ENCODE data around the gene SPEG. TPM values are rescaled to one million over a fixed set of nuclear protein-coding genes. Genes with fewer than 3 reads are reported as not detected.

Gene SPEG
- polyA plus RNA-seq, 1 donor (not counting 4 experiments of a cell fraction or from before 2014, with no cell fraction given): 18.8 TPM

DNA sequence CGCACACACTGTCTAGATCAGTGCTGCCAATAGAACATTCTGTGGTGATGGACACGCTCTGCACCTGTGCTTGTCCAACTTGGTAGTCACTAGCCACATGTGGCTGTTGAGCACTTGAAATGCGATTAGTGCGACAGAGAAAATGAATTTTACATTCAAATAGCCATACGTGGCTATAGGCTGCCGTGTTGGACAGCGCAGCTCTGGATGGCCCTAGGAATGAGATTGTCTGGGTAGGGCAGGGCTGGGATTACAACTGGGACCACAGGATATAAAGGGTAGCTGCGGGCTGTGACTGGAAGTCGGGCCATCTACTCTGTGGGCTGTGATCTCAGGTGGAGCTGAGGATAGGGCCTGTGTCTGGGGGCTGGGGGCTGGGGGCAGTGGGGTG, 84.9 kb downstream of the SPEG start:
- DNase-seq (ENCODE audit: low read depth, low spot score): no peak
- Histone ChIP-seq H3K27ac (ENCODE audit: control insufficient read depth, insufficient read depth, low read length) (no peak overlapping the region), H3K36me3 (ENCODE audit: control insufficient read depth in 2 of 2, extremely low read depth in 1 of 2, insufficient read depth in 2 of 2, low read length in 2 of 2) (no peaks in the 10 kb centered on the region), H3K4me1 (ENCODE audit: control insufficient read depth, extremely low read depth, insufficient read depth, low read length) (peaks cover 8% of the 10 kb centered on the region), H3K9me1 (ENCODE audit: control insufficient read depth, extremely low read depth, insufficient read depth, low read length) (no peaks in the 10 kb centered on the region), H3K79me2 (ENCODE audit: control insufficient read depth, insufficient read depth, low read length) (no peaks in the 10 kb centered on the region), H3K27me3 (ENCODE audit: control insufficient read depth, extremely low read depth, insufficient read depth, low read length) (peaks cover 43% of the 10 kb centered on the region), H3K9me3 (ENCODE audit: control insufficient read depth, low read depth, low read length) (no peaks in the 10 kb centered on the region), H3K9ac (ENCODE audit: control insufficient read depth, extremely low read depth, insufficient read depth, low read length) (no peak overlapping the region), H4K20me1 (ENCODE audit: control insufficient read depth, extremely low read depth, insufficient read depth, low read length) (no peaks in the 10 kb centered on the region), H3K4me2 (ENCODE audit: control insufficient read depth, extremely low read depth, insufficient read depth, low read depth, low read length) (no peak overlapping the region), H3K4me3 (ENCODE audit: control insufficient read depth in 2 of 3, extremely low read depth in 1 of 3, insufficient read depth in 2 of 3, low read depth in 1 of 3, low read length in 3 of 3) (no peak overlapping the region), H2AFZ (ENCODE audit: control insufficient read depth, low read length) (no peak overlapping the region)
- dilution Hi-C loops (cut with MboI; ENCODE audit: extremely low pct_ligation_motif_present, low sequenced_read_pairs): no loop called here
- no peak for FAIRE-seq
- TF ChIP-seq EZH2 (IDR thresholded peaks at IDR 0.05; ENCODE audit: low read length): no peak
- TF ChIP-seq, protein P1, sequence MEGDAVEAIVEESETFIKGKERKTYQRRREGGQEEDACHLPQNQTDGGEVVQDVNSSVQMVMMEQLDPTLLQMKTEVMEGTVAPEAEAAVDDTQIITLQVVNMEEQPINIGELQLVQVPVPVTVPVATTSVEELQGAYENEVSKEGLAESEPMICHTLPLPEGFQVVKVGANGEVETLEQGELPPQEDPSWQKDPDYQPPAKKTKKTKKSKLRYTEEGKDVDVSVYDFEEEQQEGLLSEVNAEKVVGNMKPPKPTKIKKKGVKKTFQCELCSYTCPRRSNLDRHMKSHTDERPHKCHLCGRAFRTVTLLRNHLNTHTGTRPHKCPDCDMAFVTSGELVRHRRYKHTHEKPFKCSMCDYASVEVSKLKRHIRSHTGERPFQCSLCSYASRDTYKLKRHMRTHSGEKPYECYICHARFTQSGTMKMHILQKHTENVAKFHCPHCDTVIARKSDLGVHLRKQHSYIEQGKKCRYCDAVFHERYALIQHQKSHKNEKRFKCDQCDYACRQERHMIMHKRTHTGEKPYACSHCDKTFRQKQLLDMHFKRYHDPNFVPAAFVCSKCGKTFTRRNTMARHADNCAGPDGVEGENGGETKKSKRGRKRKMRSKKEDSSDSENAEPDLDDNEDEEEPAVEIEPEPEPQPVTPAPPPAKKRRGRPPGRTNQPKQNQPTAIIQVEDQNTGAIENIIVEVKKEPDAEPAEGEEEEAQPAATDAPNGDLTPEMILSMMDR (optimal IDR thresholded peaks at IDR 0.05 in 1 of 3, IDR thresholded peaks at IDR 0.05 in 1 of 3, conservative IDR thresholded peaks at IDR 0.05 in 1 of 3; ENCODE audit: extremely low read depth in 1 of 3, insufficient read depth in 2 of 3, low read length in 3 of 3): no peak

DNA sequence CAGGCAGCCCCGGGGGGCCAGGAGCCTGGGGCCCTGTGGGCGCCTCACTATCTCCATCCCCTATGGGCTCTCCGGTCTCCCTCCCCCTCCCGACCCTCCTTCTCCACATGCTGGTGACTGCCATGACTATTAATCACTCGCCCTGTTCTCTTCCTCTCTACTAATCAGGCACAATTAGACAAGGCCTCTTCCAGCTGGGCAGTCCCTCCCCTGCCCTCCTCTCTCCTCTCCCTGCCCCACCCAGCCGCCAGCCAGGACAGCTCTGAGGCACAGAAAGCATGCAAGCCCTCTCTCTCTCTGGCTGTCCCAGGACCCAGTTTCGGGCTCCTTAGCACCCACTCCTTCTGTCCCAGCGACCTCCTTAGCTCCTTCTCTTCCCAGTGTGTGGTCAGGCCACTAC, 85.4 kb downstream of the SPEG start:
- H3K9ac ChIP-seq (ENCODE audit: control insufficient read depth, extremely low read depth, insufficient read depth, low read length): no peak overlapping the region

More for the DNA sequence above, 85.4 kb downstream of the SPEG start:
- H3K27ac ChIP-seq (ENCODE audit: control insufficient read depth, insufficient read depth, low read length): no peak overlapping the region
- no peak overlapping the region for H2AFZ ChIP-seq (ENCODE audit: control insufficient read depth, low read length)
- no peak overlapping the region for H3K4me3 ChIP-seq (ENCODE audit: control insufficient read depth in 2 of 3, extremely low read depth in 1 of 3, insufficient read depth in 2 of 3, low read depth in 1 of 3, low read length in 3 of 3)
- H3K36me3 ChIP-seq (ENCODE audit: control insufficient read depth in 2 of 2, extremely low read depth in 1 of 2, insufficient read depth in 2 of 2, low read length in 2 of 2): no peaks in the 10 kb centered on the region
- peaks cover 8% of the 10 kb centered on the region for H3K4me1 ChIP-seq (ENCODE audit: control insufficient read depth, extremely low read depth, insufficient read depth, low read length)
- no peak overlapping the region for H3K4me2 ChIP-seq (ENCODE audit: control insufficient read depth, extremely low read depth, insufficient read depth, low read depth, low read length)
- no peaks in the 10 kb centered on the region for H3K9me3 ChIP-seq (ENCODE audit: control insufficient read depth, low read depth, low read length)
- no peaks in the 10 kb centered on the region for H3K9me1 ChIP-seq (ENCODE audit: control insufficient read depth, extremely low read depth, insufficient read depth, low read length)
- TF ChIP-seq, protein P1 (optimal IDR thresholded peaks at IDR 0.05 in 1 of 3, IDR thresholded peaks at IDR 0.05 in 1 of 3, conservative IDR thresholded peaks at IDR 0.05 in 1 of 3; ENCODE audit: extremely low read depth in 1 of 3, insufficient read depth in 2 of 3, low read length in 3 of 3): no peak
- no peak for TF ChIP-seq EZH2 (IDR thresholded peaks at IDR 0.05; ENCODE audit: low read length)
- FAIRE-seq: no peak
- no peaks in the 10 kb centered on the region for H4K20me1 ChIP-seq (ENCODE audit: control insufficient read depth, extremely low read depth, insufficient read depth, low read length)
- H3K27me3 ChIP-seq (ENCODE audit: control insufficient read depth, extremely low read depth, insufficient read depth, low read length): peaks cover 38% of the 10 kb centered on the region
- DNase-seq (ENCODE audit: low read depth, low spot score): no peak
- H3K79me2 ChIP-seq (ENCODE audit: control insufficient read depth, insufficient read depth, low read length): no peaks in the 10 kb centered on the region
- dilution Hi-C loops (cut with MboI; ENCODE audit: extremely low pct_ligation_motif_present, low sequenced_read_pairs): no loop called here
